ENCODE data around the gene C2orf42.
A peak's percentile ranks its signal among the peaks of the same experiment; 100 is the strongest.
"Not testable (repeated sequence)": the region's sequence is repeated elsewhere in the genome, so short reads cannot be mapped to it uniquely, and the experiment has no call there.

C2orf42 gene

GRCh38 chr2:70104231-70105111, 86.3 kb downstream of the C2orf42 start:
- peaks cover 35% of the 10 kb centered on the region for H3K4me1 ChIP-seq
- H3K27ac ChIP-seq = peak overlapping the region; percentile 28; the same call in 1 of the 2 replicates
- no peak overlapping the region for H3K9ac ChIP-seq

DNA sequence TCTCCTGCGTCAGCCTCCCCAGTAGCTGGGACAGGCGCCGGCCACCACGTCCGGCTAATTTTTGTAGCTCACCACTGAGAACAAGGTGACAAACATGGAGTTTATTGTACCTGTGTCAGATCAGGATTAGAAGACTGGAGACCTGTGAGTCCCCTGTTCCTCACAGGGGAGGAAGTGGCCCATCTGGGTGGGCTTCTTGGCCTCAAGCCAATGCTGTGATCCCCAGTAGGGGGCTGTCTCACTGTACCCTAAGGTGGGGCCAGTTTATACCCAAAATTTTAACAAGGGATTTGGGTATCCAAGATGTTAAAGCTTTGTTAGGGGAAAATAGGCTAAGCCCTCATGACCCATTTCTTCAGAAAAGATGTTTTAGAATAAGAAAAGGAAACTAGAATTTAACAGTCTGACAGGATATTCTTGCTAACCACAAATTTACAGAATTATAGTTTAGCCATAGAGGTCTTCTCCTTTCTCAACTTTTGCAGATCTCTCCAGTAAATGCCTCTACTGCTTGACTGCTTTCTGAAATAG, 87.2 kb downstream of the C2orf42 start:
- no peaks in the 10 kb centered on the region for H3K9me3 ChIP-seq
- no peak for TF ChIP-seq Cebpa-rat (IDR thresholded peaks at IDR 0.05)
- no peaks in the 10 kb centered on the region for H4K20me1 ChIP-seq
- H3K4me2 ChIP-seq = peak overlapping the region; percentile 42
- peak overlapping the region; percentile 28; the same call in 1 of the 2 replicates for H3K27ac ChIP-seq
- H3K36me3 ChIP-seq = no peaks in the 10 kb centered on the region
- H3K27me3 ChIP-seq = no peaks in the 10 kb centered on the region
- no peak overlapping the region for H3K4me3 ChIP-seq
- H3K4me1 ChIP-seq = peaks cover 34% of the 10 kb centered on the region
- H3K9ac ChIP-seq = no peak overlapping the region

More at GRCh38 chr2:70104231-70105111, 86.3 kb downstream of the C2orf42 start:
- H4K20me1 ChIP-seq = no peaks in the 10 kb centered on the region
- no peaks in the 10 kb centered on the region for H3K9me3 ChIP-seq
- no peaks in the 10 kb centered on the region for H3K36me3 ChIP-seq
- peak overlapping the region; percentile 42 for H3K4me2 ChIP-seq
- no peak overlapping the region for H3K4me3 ChIP-seq
- H3K27me3 ChIP-seq = no peaks in the 10 kb centered on the region
- no peak for TF ChIP-seq Cebpa-rat (IDR thresholded peaks at IDR 0.05)

GRCh38 chr2:70102323-70102905, 88.4 kb downstream of the C2orf42 start:
- H3K27ac ChIP-seq, H3K9ac ChIP-seq, H3K9me3 ChIP-seq, H3K4me2 ChIP-seq, H4K20me1 ChIP-seq, H3K27me3 ChIP-seq, H3K36me3 ChIP-seq, H3K4me3 ChIP-seq: not testable (repeated sequence)
- peaks cover 22% of the 10 kb centered on the region for H3K4me1 ChIP-seq

DNA sequence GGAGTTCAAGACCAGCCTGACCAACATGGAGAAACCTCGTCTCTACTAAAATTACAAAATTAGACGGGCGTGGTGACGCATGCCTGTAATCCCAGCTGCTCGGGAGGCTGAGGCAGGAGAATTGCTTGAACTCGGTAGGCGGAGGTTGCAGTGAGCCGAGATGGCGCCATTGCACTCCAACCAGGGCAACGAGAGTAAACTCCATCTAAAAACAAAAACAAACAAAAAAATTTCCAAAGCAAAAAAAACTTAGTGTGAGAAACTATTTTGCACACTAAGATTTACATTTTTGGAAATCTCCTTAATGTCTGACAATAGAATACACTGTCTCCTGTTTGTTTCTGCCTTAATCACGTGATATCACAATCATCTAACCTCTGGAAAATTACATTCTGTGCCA, 89.1 kb downstream of the C2orf42 start:
- not testable (repeated sequence) for H3K9me3 ChIP-seq, H4K20me1 ChIP-seq, H3K27ac ChIP-seq, H3K9ac ChIP-seq, H3K4me2 ChIP-seq, H3K4me3 ChIP-seq, H3K27me3 ChIP-seq, H3K36me3 ChIP-seq
- H3K4me1 ChIP-seq = peaks cover 22% of the 10 kb centered on the region

- H3K4me2 ChIP-seq = no peak overlapping the region
- no peaks in the 10 kb centered on the region for H4K20me1 ChIP-seq
- H3K4me3 ChIP-seq = no peak overlapping the region
- H3K9me3 ChIP-seq = no peaks in the 10 kb centered on the region
- no peak overlapping the region for H3K9ac ChIP-seq
- no peaks in the 10 kb centered on the region for H3K36me3 ChIP-seq
- no peak for TF ChIP-seq Cebpa-rat (IDR thresholded peaks at IDR 0.05)
- no peak overlapping the region for H3K27ac ChIP-seq
- H3K27me3 ChIP-seq = no peaks in the 10 kb centered on the region
- H3K4me1 ChIP-seq = peaks cover 27% of the 10 kb centered on the region
Measured at GRCh38 chr2:70101174-70101573, 89.6 kb downstream of the C2orf42 start.

All from BLaER1 (cell line).